Endothelial cell of umbilical vein (primary cell): ENCODE results near the gene TPSB2. TPM values are rescaled to one million over a fixed set of nuclear protein-coding genes. Genes with fewer than 3 reads are reported as not detected.

ENCODE experiments used
- BruUV-seq: library from RNA; stranded (reverse); fragments of 400-500 nt; replicated peaks from 2 replicates; lab custom pipeline; 2021; lab: Mats Ljungman, UMichigan
- CTCF ChIA-PET: fragments of 300-600, 350-600 bp; sonication (Branson Sonifier 250); formaldehyde crosslinking; loops from one replicate; lab custom pipeline; 2021; ENCODE audit warnings: antibody characterized with exemption, inconsistent platforms; lab: Charles Lee
- POLR2A ChIA-PET: fragments of 300-600, 350-600 bp; sonication (Branson Sonifier 250); formaldehyde crosslinking; loops from one replicate; lab custom pipeline; 2021; ENCODE audit warnings: antibody characterized with exemption, inconsistent platforms; lab: Charles Lee
- DNase-seq: peaks from one replicate; pipeline ENCODE4 v3.0.0-alpha.2; 2011; ENCODE audit warnings: low read depth, low spot score
- FAIRE-seq: peaks from 2 replicates; lab custom pipeline; 2011; peaks lifted over from hg19 to GRCh38; lab: Jason Lieb, UNC
- H2AFZ ChIP-seq: 2 replicates; pipeline ENCODE4 v1.6.0; 2012; ENCODE audit warnings: low read depth, low read length, control low read depth, inconsistent platforms
- H3K27ac ChIP-seq: 2 replicates; pipeline ENCODE4 v1.5.1; 2011; ENCODE audit warnings: low read depth, mild to moderate bottlenecking, control low read depth, low read length, moderate library complexity; ENCODE audit not compliant: insufficient read depth
- H3K27me3 ChIP-seq, 2 experiments: 2 replicates each; pipeline versions ENCODE4 v1.6.0 to v1.6.1; 2011; ENCODE audit warnings: low read length in 2 of 2, mixed read lengths in 1 of 2; ENCODE audit not compliant: control insufficient read depth in 2 of 2, insufficient read depth in 2 of 2
- H3K36me3 ChIP-seq, 2 experiments: 2 replicates in 1 of 2; 3 replicates in 1 of 2; pipeline ENCODE4 v1.5.1; 2011; ENCODE audit warnings: low read length in 2 of 2, mild to moderate bottlenecking in 1 of 2, moderate library complexity in 1 of 2; ENCODE audit not compliant: control insufficient read depth in 2 of 2, insufficient read depth in 2 of 2; ENCODE audit errors: extremely low read depth in 1 of 2
- H3K4me1 ChIP-seq: 3 replicates; pipeline ENCODE4 v1.5.1; 2011; ENCODE audit warnings: mild to moderate bottlenecking, low read length; ENCODE audit not compliant: control insufficient read depth, insufficient read depth; ENCODE audit errors: extremely low read depth
- H3K4me2 ChIP-seq: 2 replicates; pipeline ENCODE4 v1.6.1; 2011; ENCODE audit warnings: low read length, control low read depth, mixed read lengths; ENCODE audit not compliant: insufficient read depth
- H3K4me3 ChIP-seq, 3 experiments: fragments of 200-600 bp in 1 of 3; sonication (generic), shearing (Covaris generic) in 1 of 3; replicated peaks in 1 of 3; 2 replicates each; pipeline ENCODE4 v1.5.1; 2011 to 2016; ENCODE audit warnings: control low read depth in 3 of 3, low read length in 3 of 3, mild to moderate bottlenecking in 2 of 3, inconsistent platforms in 1 of 3, low read depth in 1 of 3, moderate library complexity in 1 of 3; ENCODE audit not compliant: insufficient read depth in 1 of 3
- H3K79me2 ChIP-seq: 2 replicates; pipeline ENCODE4 v1.6.0; 2012; ENCODE audit warnings: low read length, inconsistent platforms; ENCODE audit not compliant: control insufficient read depth, insufficient read depth
- H3K9ac ChIP-seq: replicated peaks from 2 replicates; pipeline ENCODE3; 2011; ENCODE audit warnings: low read length, control low read depth; ENCODE audit not compliant: insufficient read depth; ENCODE audit errors: extremely low read depth
- H3K9me1 ChIP-seq: replicated peaks from 3 replicates; pipeline ENCODE4 v1.6.0; 2011; ENCODE audit warnings: mild to moderate bottlenecking, low read length; ENCODE audit not compliant: control insufficient read depth, insufficient read depth; ENCODE audit errors: extremely low read depth
- H3K9me3 ChIP-seq: replicated peaks from 2 replicates; pipeline ENCODE4 v1.5.1; 2012; ENCODE audit warnings: low read length, inconsistent platforms; ENCODE audit not compliant: control insufficient read depth, insufficient read depth
- H4K20me1 ChIP-seq: replicated peaks from 2 replicates; pipeline ENCODE3; 2011; ENCODE audit warnings: mild to moderate bottlenecking, low read length; ENCODE audit not compliant: control insufficient read depth, insufficient read depth; ENCODE audit errors: extremely low read depth
- GATA2 ChIP-seq: IDR thresholded peaks from 2 replicates; pipeline ENCODE4 v1.7.0; 2011; ENCODE audit warnings: low read depth, mild to moderate bottlenecking, moderate library complexity, mixed read lengths, low read length; ENCODE audit not compliant: insufficient read length, insufficient read depth
- dilution Hi-C: fragments of 300-500 bp; cut with MboI; formaldehyde crosslinking; loops from one replicate; pipeline ENCODE4 v1.15.0; 2019; ENCODE audit warnings: low sequenced_read_pairs; ENCODE audit not compliant: extremely low pct_ligation_motif_present
- intact Hi-C: fragments of 100-400 bp; cut with micrococcal nuclease; formaldehyde crosslinking; loops from one replicate; pipeline ENCODE4 v1.10.0; 2022
- polyA plus RNA-seq, 4 experiments: library from polyadenylated mRNA; depleted of rRNA in 3 of 4; stranded (reverse) in 3 of 4; unstranded in 1 of 4; fragments of >200 nt; gene quantifications; 2 replicates each; pipeline versions ENCODE4 v1.2.1 to v1.2.3, GENCODE V29; 2011 to 2012; ENCODE audit warnings: missing spikeins in 1 of 4
- total RNA-seq: library from RNA; stranded (reverse); gene quantifications from 2 replicates; pipeline ENCODE4 v1.2.3, GENCODE V29; 2021
- TF ChIP-seq, protein P1 (sequence below), 2 donors: IDR thresholded peaks; 1 replicate in 1 of 2; 2 replicates in 1 of 2; pipeline ENCODE4 v1.5.1; 2011; ENCODE audit warnings: low read length in 2 of 2, mild to moderate bottlenecking in 2 of 2, moderate library complexity in 2 of 2, control low read depth in 1 of 2, inconsistent platforms in 1 of 2, low read depth in 1 of 2; ENCODE audit not compliant: insufficient read depth in 1 of 2; ENCODE audit errors: extremely low read depth in 1 of 2

The TPSB2 gene
- total and polyA plus RNA-seq, 2 donors (not counting 3 experiments of a cell fraction or from before 2014, with no cell fraction given): not detected

DNA sequence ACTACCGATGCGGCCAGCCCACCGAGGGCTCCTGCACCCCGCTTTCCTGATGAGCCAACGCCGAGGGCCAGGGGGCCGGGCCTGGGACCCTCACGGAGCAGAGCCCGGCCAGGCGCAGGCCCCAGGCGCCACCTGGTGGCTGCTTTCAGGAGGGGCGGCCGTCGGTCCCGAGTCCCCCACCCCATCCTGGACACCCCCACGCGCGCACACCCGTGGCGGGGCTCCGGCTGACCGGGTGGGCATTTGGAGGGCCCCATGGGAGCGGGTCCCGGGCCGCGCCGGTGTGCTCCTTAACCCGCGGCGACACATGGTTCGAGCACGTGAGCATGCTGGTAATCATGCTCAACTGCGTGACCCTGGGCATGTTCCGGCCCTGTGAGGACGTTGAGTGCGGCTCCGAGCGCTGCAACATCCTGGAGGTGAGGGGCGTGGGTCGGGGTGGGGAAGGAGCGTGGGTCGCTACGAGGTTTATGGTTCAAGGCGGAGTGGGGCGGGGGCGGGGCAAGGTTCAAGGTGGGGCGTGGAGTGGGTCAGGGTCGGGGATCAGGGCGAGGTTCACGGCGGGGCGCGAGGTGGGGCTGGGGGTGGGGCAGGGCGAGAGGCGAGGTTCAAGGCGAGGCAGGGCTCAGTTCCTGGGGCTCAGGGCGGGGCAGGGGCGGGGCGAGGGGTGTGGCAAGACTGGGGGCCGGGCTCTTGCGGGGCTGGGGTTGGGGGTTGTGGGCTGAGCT lies 35.2 kb downstream of the TPSB2 start:
- Histone ChIP-seq H3K9me1 (no peaks in the 10 kb centered on the region), H3K9ac (no peak overlapping the region), H3K9me3 (no peaks in the 10 kb centered on the region), H3K27me3 (no peaks in the 10 kb centered on the region), H3K27ac (no peak overlapping the region), H3K4me3 (no peak overlapping the region), H3K79me2 (no peaks in the 10 kb centered on the region), H3K4me2 (no peak overlapping the region), H2AFZ (no peak overlapping the region), H3K36me3 (no peaks in the 10 kb centered on the region), H3K4me1 (no peaks in the 10 kb centered on the region), H4K20me1 (no peaks in the 10 kb centered on the region)
- CTCF ChIA-PET: interaction anchor here (0.6 to 1.7 kb wide), 2 partner anchors 82 to 137 kb away, joined by 3 to 7 read pairs; no protein-coding TSS in a partner anchor
- FAIRE-seq (no peak), DNase-seq (no peak)
- BruUV-seq: no TSS peak
- intact Hi-C loops (loop anchor here (1.0 kb wide), 2 partner anchors 89 to 138 kb away; no protein-coding TSS in a partner anchor), dilution Hi-C loops (no loop called here)
- TF ChIP-seq GATA2: no peak
- TF ChIP-seq, protein P1, sequence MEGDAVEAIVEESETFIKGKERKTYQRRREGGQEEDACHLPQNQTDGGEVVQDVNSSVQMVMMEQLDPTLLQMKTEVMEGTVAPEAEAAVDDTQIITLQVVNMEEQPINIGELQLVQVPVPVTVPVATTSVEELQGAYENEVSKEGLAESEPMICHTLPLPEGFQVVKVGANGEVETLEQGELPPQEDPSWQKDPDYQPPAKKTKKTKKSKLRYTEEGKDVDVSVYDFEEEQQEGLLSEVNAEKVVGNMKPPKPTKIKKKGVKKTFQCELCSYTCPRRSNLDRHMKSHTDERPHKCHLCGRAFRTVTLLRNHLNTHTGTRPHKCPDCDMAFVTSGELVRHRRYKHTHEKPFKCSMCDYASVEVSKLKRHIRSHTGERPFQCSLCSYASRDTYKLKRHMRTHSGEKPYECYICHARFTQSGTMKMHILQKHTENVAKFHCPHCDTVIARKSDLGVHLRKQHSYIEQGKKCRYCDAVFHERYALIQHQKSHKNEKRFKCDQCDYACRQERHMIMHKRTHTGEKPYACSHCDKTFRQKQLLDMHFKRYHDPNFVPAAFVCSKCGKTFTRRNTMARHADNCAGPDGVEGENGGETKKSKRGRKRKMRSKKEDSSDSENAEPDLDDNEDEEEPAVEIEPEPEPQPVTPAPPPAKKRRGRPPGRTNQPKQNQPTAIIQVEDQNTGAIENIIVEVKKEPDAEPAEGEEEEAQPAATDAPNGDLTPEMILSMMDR (IDR thresholded peaks at IDR 0.05; ENCODE audit: extremely low read depth in 1 of 2, insufficient read depth in 1 of 2, low read depth in 1 of 2, low read length in 2 of 2): peak; percentile 66 to 88
- POLR2A ChIA-PET: no interaction called here
